ENCODE measurements around the gene SPSB2. TPM values are rescaled to one million over a fixed set of nuclear protein-coding genes. Genes with fewer than 3 reads are reported as not detected.

SPSB2 gene
- total RNA-seq, 1 donor from 2014 or later: 4.6 TPM

GRCh38 chr12:6851921-6852650 lies 21.0 kb downstream of the SPSB2 start, which contains the start of gene USP5:
Gene USP5 (plus strand): TSS chr12:6852150. CDS start chr12:6852180, 30 bp downstream.
- peak; percentile 99 for DNase-seq (ENCODE audit: low spot score)

- peak; percentile 95 for DNase-seq (ENCODE audit: low spot score)
Measured at GRCh38 chr12:6851153-6851920, 21.8 kb downstream of the SPSB2 start, which contains the start of gene CDCA3. Gene CDCA3 (minus strand): TSS chr12:6851286. CDS start chr12:6850952, 334 bp downstream.

- no peak for DNase-seq (ENCODE audit: low spot score)
Measured at GRCh38 chr12:6850796-6851152, 22.3 kb downstream of the SPSB2 start.

- no peak for DNase-seq (ENCODE audit: low spot score)
Measured at GRCh38 chr12:6849976-6850560, 23.0 kb downstream of the SPSB2 start.

- DNase-seq (ENCODE audit: low spot score): no peak
Measured at GRCh38 chr12:6849427-6849826, 23.7 kb downstream of the SPSB2 start.

GRCh38 chr12:6847676-6848075 lies 25.4 kb downstream of the SPSB2 start:
- no peak for DNase-seq (ENCODE audit: low spot score)

- no peak for DNase-seq (ENCODE audit: low spot score)
Measured at GRCh38 chr12:6846316-6846869, 26.7 kb downstream of the SPSB2 start.

GRCh38 chr12:6845395-6845794 lies 27.7 kb downstream of the SPSB2 start:
- no peak for DNase-seq (ENCODE audit: low spot score)

GRCh38 chr12:6843118-6843902 lies 29.8 kb downstream of the SPSB2 start:
- no peak for DNase-seq (ENCODE audit: low spot score)

GRCh38 chr12:6842075-6842474 lies 31.0 kb downstream of the SPSB2 start:
- no peak for DNase-seq (ENCODE audit: low spot score)

GRCh38 chr12:6840761-6841515 lies 32.2 kb downstream of the SPSB2 start, which contains the start of gene GNB3:
Gene GNB3 (plus strand): TSS chr12:6840925. CDS start chr12:6841288, 363 bp downstream.
- no peak for DNase-seq (ENCODE audit: low spot score)

- DNase-seq (ENCODE audit: low spot score): no peak
Measured at GRCh38 chr12:6840330-6840729, 32.8 kb downstream of the SPSB2 start.

GRCh38 chr12:6839482-6840201 lies 33.5 kb downstream of the SPSB2 start:
- no peak for DNase-seq (ENCODE audit: low spot score)

GRCh38 chr12:6838854-6839253 lies 34.2 kb downstream of the SPSB2 start:
- no peak for DNase-seq (ENCODE audit: low spot score)

GRCh38 chr12:6837370-6838060 lies 35.6 kb downstream of the SPSB2 start:
- no peak for DNase-seq (ENCODE audit: low spot score)

- no peak for DNase-seq (ENCODE audit: low spot score)
Measured at GRCh38 chr12:6836851-6837250, 36.3 kb downstream of the SPSB2 start.

GRCh38 chr12:6834873-6835272 lies 38.2 kb downstream of the SPSB2 start:
- no peak for DNase-seq (ENCODE audit: low spot score)

- no peak for DNase-seq (ENCODE audit: low spot score)
Measured at GRCh38 chr12:6834254-6834653, 38.8 kb downstream of the SPSB2 start.

All from mesenteric fat pad (tissue), 1 donor.